Mesenchymal stem cell (in vitro differentiated cells and primary cell): Measurements from ENCODE around the gene BZW1.

Source experiments
- DNase-seq: peaks from one replicate; pipeline ENCODE4 v3.0.0-alpha.2; 2013
- H2AFZ ChIP-seq: one replicate; pipeline ENCODE4 v1.6.1; 2013; ENCODE audit warnings: low read depth, mild to moderate bottlenecking, control low read depth, inconsistent platforms, low read length, moderate library complexity
- H2AK5ac ChIP-seq: 2 replicates; pipeline ENCODE4 v1.6.1; 2013; ENCODE audit warnings: low read length, moderate library complexity, mild to moderate bottlenecking, inconsistent platforms; ENCODE audit not compliant: severe bottlenecking
- H2BK120ac ChIP-seq: one replicate; pipeline ENCODE4 v1.6.1; 2013; ENCODE audit warnings: low read depth, mild to moderate bottlenecking, inconsistent platforms, low read length, moderate library complexity
- H2BK12ac ChIP-seq, 2 experiments: one replicate each; pipeline ENCODE4 v1.6.1; 2013; ENCODE audit warnings: inconsistent platforms in 2 of 2, low read length in 2 of 2, mild to moderate bottlenecking in 2 of 2, moderate library complexity in 2 of 2, control low read depth in 1 of 2
- H2BK15ac ChIP-seq: one replicate; pipeline ENCODE4 v1.6.1; 2013; ENCODE audit warnings: mild to moderate bottlenecking, low read depth, inconsistent platforms; ENCODE audit not compliant: poor library complexity, severe bottlenecking
- H2BK5ac ChIP-seq: 2 replicates; pipeline ENCODE4 v1.6.1; 2013; ENCODE audit warnings: low read depth, mild to moderate bottlenecking, low read length, control low read depth, inconsistent platforms; ENCODE audit not compliant: poor library complexity, severe bottlenecking
- H3K14ac ChIP-seq, 2 experiments: one replicate each; pipeline ENCODE4 v1.6.1; 2013; ENCODE audit warnings: inconsistent platforms in 2 of 2, low read length in 2 of 2, control low read depth in 1 of 2, mild to moderate bottlenecking in 1 of 2, moderate library complexity in 1 of 2
- H3K18ac ChIP-seq, 2 experiments: one replicate each; pipeline ENCODE4 v1.6.1; 2013; ENCODE audit warnings: inconsistent platforms in 2 of 2, low read length in 2 of 2, control low read depth in 1 of 2, low read depth in 1 of 2, mild to moderate bottlenecking in 1 of 2
- H3K23ac ChIP-seq, 2 experiments: one replicate each; pipeline ENCODE4 v1.6.1; 2013; ENCODE audit warnings: inconsistent platforms in 2 of 2, low read length in 2 of 2, mild to moderate bottlenecking in 2 of 2, moderate library complexity in 2 of 2, control low read depth in 1 of 2
- H3K27ac ChIP-seq: 2 replicates; pipeline ENCODE4 v1.5.1; 2013; ENCODE audit warnings: mild to moderate bottlenecking, moderate library complexity, low read length, control low read depth, inconsistent platforms; ENCODE audit not compliant: poor library complexity, severe bottlenecking
- H3K27me3 ChIP-seq, 2 experiments: 2 replicates each; pipeline versions ENCODE4 v1.6.1 to v1.7.0; 2013; ENCODE audit warnings: low read length in 2 of 2, mild to moderate bottlenecking in 2 of 2, moderate library complexity in 2 of 2, control low read depth in 1 of 2, inconsistent platforms in 1 of 2; ENCODE audit not compliant: control insufficient read depth in 1 of 2, insufficient read depth in 1 of 2
- H3K36me3 ChIP-seq, 2 experiments: 2 replicates each; pipeline versions ENCODE4 v1.6.1 to v1.7.0; 2013; ENCODE audit warnings: low read length in 2 of 2, control low read depth in 1 of 2, inconsistent platforms in 1 of 2, low read depth in 1 of 2, mild to moderate bottlenecking in 1 of 2; ENCODE audit not compliant: insufficient read depth in 2 of 2, control insufficient read depth in 1 of 2
- H3K4ac ChIP-seq, 2 experiments: one replicate each; pipeline ENCODE4 v1.6.1; 2013; ENCODE audit warnings: inconsistent platforms in 2 of 2, low read length in 2 of 2, mild to moderate bottlenecking in 2 of 2, moderate library complexity in 2 of 2, control low read depth in 1 of 2, low read depth in 1 of 2
- H3K4me1 ChIP-seq: 2 replicates; pipeline ENCODE4 v1.6.1; 2013; ENCODE audit warnings: low read depth, low read length, control low read depth; ENCODE audit not compliant: control insufficient read depth, insufficient read depth
- H3K4me2 ChIP-seq: 2 replicates; pipeline ENCODE4 v1.6.1; 2013; ENCODE audit warnings: low read length, mild to moderate bottlenecking, inconsistent platforms; ENCODE audit not compliant: poor library complexity, severe bottlenecking
- H3K4me3 ChIP-seq, 2 experiments: 2 replicates each; pipeline versions ENCODE4 v1.5.1 to v1.7.0; 2013; ENCODE audit warnings: low read length in 2 of 2, mild to moderate bottlenecking in 2 of 2, control low read depth in 1 of 2, low read depth in 1 of 2; ENCODE audit not compliant: insufficient read depth in 1 of 2
- H3K79me1 ChIP-seq: replicated peaks from 2 replicates; pipeline ENCODE4 v1.6.1; 2013; ENCODE audit warnings: mild to moderate bottlenecking, control low read depth, low read length, inconsistent platforms; ENCODE audit not compliant: poor library complexity, severe bottlenecking
- H3K9ac ChIP-seq: 2 replicates; pipeline ENCODE4 v1.7.0; 2013; ENCODE audit warnings: mild to moderate bottlenecking, low read length, moderate library complexity
- H3K9me3 ChIP-seq: 2 replicates; pipeline ENCODE4 v1.7.0; 2013; ENCODE audit warnings: mild to moderate bottlenecking, low read length; ENCODE audit not compliant: control insufficient read depth
- H4K8ac ChIP-seq: one replicate; pipeline ENCODE4 v1.6.1; 2013; ENCODE audit warnings: inconsistent platforms, mild to moderate bottlenecking, low read length, moderate library complexity
- H4K91ac ChIP-seq: one replicate; pipeline ENCODE4 v1.6.1; 2013; ENCODE audit warnings: mild to moderate bottlenecking, low read length, inconsistent platforms
- WGBS: methylation state at CpG from one replicate; pipeline ENCODE4 v1.1.7; 2013; ENCODE audit warnings: mixed read lengths; 5-methylcytosine and 5-hydroxymethylcytosine counted together

The BZW1 gene

DNA sequence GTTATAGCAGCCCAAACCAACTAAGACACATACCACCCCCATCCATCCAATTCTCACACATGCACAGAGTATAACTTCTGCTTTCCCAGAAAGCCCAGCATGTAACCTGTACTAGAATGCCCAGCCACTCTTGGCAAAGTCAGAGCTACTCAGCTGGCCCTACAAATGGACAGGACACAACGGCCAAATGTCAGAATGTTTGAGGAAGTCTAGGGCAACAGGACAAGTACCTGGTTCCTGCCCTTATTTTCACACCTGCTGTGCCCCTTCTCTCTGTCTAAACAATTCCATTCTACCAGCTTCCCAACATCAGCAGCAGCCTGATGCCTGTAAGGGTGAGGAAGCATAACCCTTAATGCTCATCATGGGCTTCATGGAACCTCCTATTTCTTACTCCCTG lies 15.1 kb upstream of the BZW1 start:
- Histone ChIP-seq H2AFZ (no peak overlapping the region), H4K8ac (no peak overlapping the region), H3K27ac (no peak overlapping the region), H2BK15ac (no peak overlapping the region), H4K91ac (no peak overlapping the region), H3K4ac (no peak overlapping the region), H3K4me1 (no peaks in the 10 kb centered on the region), H2BK5ac (no peak overlapping the region), H3K18ac (no peak overlapping the region), H2AK5ac (no peak overlapping the region), H3K4me2 (no peak overlapping the region), H3K27me3 (no peaks in the 10 kb centered on the region), H3K79me1 (no peaks in the 10 kb centered on the region), H3K14ac (no peak overlapping the region), H3K4me3 (no peak overlapping the region), H3K23ac (no peak overlapping the region), H2BK12ac (no peak overlapping the region), H3K9me3 (no peaks in the 10 kb centered on the region), H2BK120ac (no peak overlapping the region), H3K9ac (no peak overlapping the region), H3K36me3 (no peaks in the 10 kb centered on the region)
- WGBS = 94% methylated on average over 1 of the region's 1 CpG
- DNase-seq = no peak

DNA sequence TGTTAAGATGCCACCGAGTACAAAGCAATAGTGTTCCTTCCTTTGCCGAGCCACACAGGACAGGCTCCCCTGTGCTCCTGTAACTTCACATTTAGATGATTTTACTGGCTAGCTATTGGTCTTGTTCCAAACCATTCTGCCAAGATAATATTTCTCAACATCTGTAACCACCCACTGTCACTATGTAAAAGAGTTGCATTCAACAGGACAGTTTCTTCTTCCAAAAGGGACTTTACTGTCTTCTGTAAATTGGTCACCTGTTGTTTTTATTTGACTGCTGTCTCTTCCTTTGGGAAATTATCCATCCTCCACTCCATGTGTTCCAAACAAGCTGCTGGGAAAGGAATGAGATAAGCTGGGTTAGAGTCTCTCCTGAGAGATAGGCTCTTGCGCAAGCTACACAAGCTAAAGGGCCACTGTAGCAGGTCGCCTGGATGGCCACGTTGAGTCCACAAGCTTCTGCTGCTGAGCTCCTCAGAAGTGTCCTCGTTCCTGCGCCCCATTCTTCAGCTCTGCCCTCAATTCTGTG lies 14.4 kb upstream of the BZW1 start:
- H3K23ac ChIP-seq = no peak overlapping the region
- no peak overlapping the region for H2BK15ac ChIP-seq
- no peak overlapping the region for H2AFZ ChIP-seq
- no peak overlapping the region for H3K27ac ChIP-seq
- H2BK120ac ChIP-seq = no peak overlapping the region
- no peak overlapping the region for H2BK5ac ChIP-seq
- no peaks in the 10 kb centered on the region for H3K4me1 ChIP-seq
- no peak overlapping the region for H3K18ac ChIP-seq
- H3K79me1 ChIP-seq = no peaks in the 10 kb centered on the region
- H3K4me2 ChIP-seq = no peak overlapping the region
- no peak overlapping the region for H2BK12ac ChIP-seq
- H4K91ac ChIP-seq = no peak overlapping the region
- no peaks in the 10 kb centered on the region for H3K9me3 ChIP-seq
- H3K9ac ChIP-seq = no peak overlapping the region
- WGBS = 96% methylated on average over 7 of the region's 7 CpGs
- no peak overlapping the region for H3K14ac ChIP-seq
- DNase-seq = no peak
- H4K8ac ChIP-seq = no peak overlapping the region
- H3K36me3 ChIP-seq = no peaks in the 10 kb centered on the region
- no peak overlapping the region for H3K4ac ChIP-seq
- H3K27me3 ChIP-seq = no peaks in the 10 kb centered on the region
- H2AK5ac ChIP-seq = no peak overlapping the region
- no peak overlapping the region for H3K4me3 ChIP-seq

DNA sequence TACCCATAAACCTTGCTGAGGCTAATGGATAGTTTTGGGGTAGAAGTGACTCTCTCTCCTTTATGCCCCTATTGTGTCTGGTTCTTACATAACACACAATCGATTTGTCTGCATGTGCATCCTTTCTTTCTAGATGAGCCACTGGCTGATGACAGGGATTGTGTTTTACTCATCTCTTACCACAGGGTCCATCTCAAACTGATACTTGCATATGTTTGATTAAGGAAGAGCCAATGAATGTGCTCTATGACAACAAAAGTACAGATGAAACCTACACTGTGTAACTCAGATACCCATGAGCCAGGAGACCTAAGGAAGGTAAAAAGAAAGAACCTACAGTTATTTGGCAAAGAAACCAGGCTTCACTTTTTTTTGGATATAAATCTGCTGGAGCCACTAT lies 13.2 kb upstream of the BZW1 start:
- Histone ChIP-seq H3K4me3 (no peak overlapping the region), H3K36me3 (no peaks in the 10 kb centered on the region), H3K9ac (no peak overlapping the region), H2BK5ac (no peak overlapping the region), H3K14ac (no peak overlapping the region), H2BK12ac (no peak overlapping the region), H3K23ac (no peak overlapping the region), H3K27ac (no peak overlapping the region), H4K91ac (no peak overlapping the region), H3K18ac (no peak overlapping the region), H2BK120ac (no peak overlapping the region), H4K8ac (no peak overlapping the region), H3K4me1 (no peaks in the 10 kb centered on the region), H2AFZ (no peak overlapping the region), H2AK5ac (no peak overlapping the region), H3K4ac (no peak overlapping the region), H3K79me1 (no peaks in the 10 kb centered on the region), H3K27me3 (no peaks in the 10 kb centered on the region), H3K9me3 (no peaks in the 10 kb centered on the region), H2BK15ac (no peak overlapping the region), H3K4me2 (no peak overlapping the region)
- DNase-seq = no peak
- WGBS = 100% methylated on average over 1 of the region's 1 CpG

DNA sequence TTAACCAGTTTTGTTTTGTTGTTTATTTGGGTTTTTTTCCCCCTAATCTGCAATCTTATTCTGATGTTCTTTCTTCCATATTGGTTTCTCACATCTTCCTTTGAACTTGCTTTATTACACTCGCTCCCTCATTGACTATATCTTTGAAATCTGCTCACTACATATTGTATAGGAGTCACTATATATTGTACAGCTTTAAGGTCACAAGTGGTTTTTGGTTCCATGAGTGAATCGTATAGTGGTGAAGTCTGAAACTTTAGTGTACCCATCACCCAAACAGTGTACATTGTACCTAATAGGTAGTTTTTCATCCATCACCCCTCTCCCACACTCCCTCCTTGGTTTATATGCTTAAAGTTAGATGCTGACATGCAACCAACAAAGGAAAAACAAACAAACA lies 11.3 kb upstream of the BZW1 start:
- H2BK5ac ChIP-seq = no peak overlapping the region
- H3K9ac ChIP-seq = no peak overlapping the region
- no peak overlapping the region for H2BK120ac ChIP-seq
- H3K18ac ChIP-seq = no peak overlapping the region
- H3K27me3 ChIP-seq = no peaks in the 10 kb centered on the region
- DNase-seq = no peak
- no peak overlapping the region for H3K4me3 ChIP-seq
- H4K91ac ChIP-seq = no peak overlapping the region
- H3K23ac ChIP-seq = no peak overlapping the region
- no peaks in the 10 kb centered on the region for H3K36me3 ChIP-seq
- no peak overlapping the region for H2AFZ ChIP-seq
- H3K4me2 ChIP-seq = no peak overlapping the region
- no peaks in the 10 kb centered on the region for H3K79me1 ChIP-seq
- no peaks in the 10 kb centered on the region for H3K9me3 ChIP-seq
- no peak overlapping the region for H3K27ac ChIP-seq
- no peak overlapping the region for H2BK15ac ChIP-seq
- H3K14ac ChIP-seq = no peak overlapping the region
- no CpG with 5 or more reads among the region's 2 CpGs for WGBS
- H3K4ac ChIP-seq = no peak overlapping the region
- H3K4me1 ChIP-seq = no peaks in the 10 kb centered on the region
- H4K8ac ChIP-seq = no peak overlapping the region
- H2BK12ac ChIP-seq = no peak overlapping the region
- H2AK5ac ChIP-seq = no peak overlapping the region
